ENCODE results near the gene GNL1.

GNL1 gene

DNA sequence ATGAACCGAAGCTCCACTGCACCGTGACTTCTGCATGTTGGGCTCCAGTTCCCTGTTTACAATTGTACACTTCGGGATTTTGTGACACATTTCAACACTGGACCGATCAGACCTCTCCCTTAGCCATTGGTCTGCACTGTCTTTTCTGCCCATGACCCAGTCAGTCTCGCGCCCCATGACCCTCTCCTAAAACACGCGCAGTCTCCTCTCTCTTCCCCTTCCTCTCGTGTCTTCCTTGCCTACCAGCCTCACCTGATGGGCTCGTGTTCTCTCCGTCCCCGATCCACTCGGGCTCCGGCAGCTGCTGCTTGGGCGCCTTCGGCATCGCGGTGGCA is 14.4 kb upstream of the GNL1 start:
- DNase-seq (ENCODE audit: low read depth in 1 of 2, low spot score in 1 of 2) = no peak

- no peak for DNase-seq (ENCODE audit: low read depth in 1 of 2, low spot score in 1 of 2)
These were observed 14.0 kb upstream of the GNL1 start for GRCh38 chr6:30570263-30570662.

DNA sequence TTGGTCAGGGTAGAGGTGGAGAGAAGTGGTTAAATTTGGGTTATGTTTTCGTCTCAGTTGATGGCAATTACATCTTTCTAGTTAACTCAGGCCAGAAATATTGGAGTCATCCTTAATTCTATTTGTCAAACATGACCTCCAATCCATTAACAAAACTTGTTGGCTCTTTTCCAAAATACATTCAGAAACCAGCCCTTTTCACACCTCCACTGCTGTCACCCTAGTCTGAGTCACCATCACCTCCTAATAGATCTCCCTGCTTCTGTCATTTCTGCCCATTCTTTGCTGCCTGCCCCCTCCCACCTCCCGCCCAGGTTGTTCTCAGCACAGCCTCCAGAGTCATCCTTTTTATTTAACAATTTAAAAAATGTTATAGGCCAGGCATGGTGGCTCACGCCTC is 12.0 kb upstream of the GNL1 start:
- peak in 1 of 2 donors; percentile 9 for DNase-seq (ENCODE audit: low read depth in 1 of 2, low spot score in 1 of 2)

- no peak for DNase-seq (ENCODE audit: low read depth in 1 of 2, low spot score in 1 of 2)
These were observed 9.5 kb upstream of the GNL1 start for GRCh38 chr6:30565772-30566171.

- no peak for DNase-seq (ENCODE audit: low read depth in 1 of 2, low spot score in 1 of 2)
These were observed 7.8 kb upstream of the GNL1 start for GRCh38 chr6:30564114-30564513.

DNA sequence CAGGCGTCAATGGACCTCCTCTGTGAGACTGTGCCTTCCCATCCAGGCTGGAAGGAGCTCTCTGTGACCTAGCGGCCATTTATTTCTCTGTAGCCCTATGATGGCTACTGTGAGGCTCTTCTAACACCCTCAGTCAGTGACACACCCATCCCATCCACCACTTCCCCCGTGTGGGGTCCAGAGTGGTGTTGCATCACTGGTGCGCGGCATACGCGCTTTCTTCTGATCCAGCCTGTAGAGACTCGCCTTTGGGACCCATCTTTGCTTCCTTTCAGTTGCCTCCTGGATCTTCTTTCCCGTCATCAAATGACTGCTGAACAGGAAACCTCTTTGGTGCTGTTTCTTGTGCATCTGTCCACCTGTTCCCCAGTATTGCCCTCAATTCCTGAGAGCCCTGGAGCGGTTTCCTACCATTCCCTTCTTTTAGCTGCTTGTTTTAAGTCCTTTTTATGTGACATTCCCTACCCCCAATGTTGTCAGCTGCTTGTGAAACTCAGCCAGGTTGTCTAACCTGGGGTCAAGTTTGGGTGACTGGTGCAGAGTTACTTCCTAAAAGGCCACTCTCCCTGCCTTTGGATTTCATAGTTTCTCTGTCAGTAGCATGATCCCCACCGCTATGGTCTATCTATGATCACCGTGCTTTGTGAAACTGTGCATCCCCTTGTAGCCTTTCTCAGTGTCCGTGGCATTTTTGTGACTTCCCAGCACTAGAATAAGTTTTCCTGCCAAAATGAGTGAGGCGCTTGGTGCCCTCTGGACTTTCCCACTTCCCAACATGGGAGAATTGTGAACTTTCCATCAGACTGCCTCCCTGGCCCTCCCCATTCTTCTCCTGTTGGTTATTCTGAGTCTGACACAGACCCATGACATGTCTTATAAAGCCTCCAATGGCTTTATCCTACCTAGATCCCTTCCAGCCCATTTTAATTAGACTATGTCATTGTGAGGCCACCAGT is 6.5 kb upstream of the GNL1 start:
- DNase-seq (ENCODE audit: low read depth in 1 of 2, low spot score in 1 of 2) = no peak

GRCh38 chr6:30560930-30561329 is 4.6 kb upstream of the GNL1 start:
- no peak for DNase-seq (ENCODE audit: low read depth in 1 of 2, low spot score in 1 of 2)

DNA sequence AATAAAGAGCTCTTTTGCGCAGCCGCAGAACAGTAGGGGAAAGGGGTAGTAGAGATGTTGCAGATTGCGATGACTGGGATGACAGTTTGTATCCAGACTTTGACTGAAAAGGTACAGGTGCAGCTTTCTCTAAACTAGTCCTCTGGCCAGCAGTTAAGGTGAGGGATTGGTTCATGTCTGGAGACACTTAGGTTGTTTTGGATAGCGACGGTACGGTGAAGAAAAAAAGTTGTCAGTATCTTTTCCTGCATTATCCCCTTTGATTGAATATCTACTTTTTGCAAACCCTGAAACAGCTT is 1.3 kb upstream of the GNL1 start:
- DNase-seq (ENCODE audit: low read depth in 1 of 2, low spot score in 1 of 2) = no peak

- peak; percentile 71 to 75 for DNase-seq (ENCODE audit: low read depth in 1 of 2, low spot score in 1 of 2)
These were observed 805 bp upstream of the GNL1 start, which contains the start of gene PRR3 for GRCh38 chr6:30556906-30557682. Gene PRR3, plus strand, starts transcription at chr6:30557295. Its CDS starts 50 bp downstream, at chr6:30557345.

DNA sequence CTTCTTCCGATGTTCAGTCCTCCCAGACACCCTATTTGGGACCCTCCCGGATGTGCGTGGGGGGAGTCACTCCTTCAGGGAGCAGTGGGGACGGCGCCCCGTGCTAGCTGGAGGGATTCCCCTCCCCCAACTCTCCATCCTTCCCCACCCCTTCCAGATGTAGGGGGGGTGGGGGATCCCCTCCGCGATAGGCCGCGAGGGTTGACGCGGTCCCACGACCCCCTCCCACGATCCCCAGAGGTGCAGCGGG is 548 bp downstream of the GNL1 start:
- no peak for DNase-seq (ENCODE audit: low read depth in 1 of 2, low spot score in 1 of 2)

GRCh38 chr6:30554962-30555815 is 1.1 kb downstream of the GNL1 start:
- DNase-seq (ENCODE audit: low read depth in 1 of 2, low spot score in 1 of 2) = no peak

DNA sequence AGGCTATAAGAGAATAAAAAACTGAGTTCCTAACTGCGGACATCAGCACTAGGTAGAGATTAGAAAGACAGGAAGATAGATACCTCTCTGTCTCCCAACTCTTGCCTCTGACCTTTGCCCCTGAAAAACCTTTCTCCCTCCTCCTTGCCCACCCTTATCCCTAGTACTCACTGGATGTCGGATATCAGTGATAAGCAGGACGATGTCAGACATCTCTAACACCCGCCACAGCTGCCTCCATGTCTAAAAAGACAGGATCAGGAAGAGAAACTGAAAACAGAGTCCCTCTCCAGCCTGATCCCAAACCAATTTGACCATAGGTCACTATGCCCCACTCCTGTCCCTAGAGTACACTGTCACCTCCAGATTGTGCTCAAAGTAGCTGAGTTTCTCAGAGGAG is 1.9 kb downstream of the GNL1 start:
- no peak for DNase-seq (ENCODE audit: low read depth in 1 of 2, low spot score in 1 of 2)

- DNase-seq (ENCODE audit: low read depth in 1 of 2, low spot score in 1 of 2) = no peak
These were observed 7.9 kb downstream of the GNL1 start for GRCh38 chr6:30548375-30548774.

GRCh38 chr6:30547454-30547853 is 8.8 kb downstream of the GNL1 start:
- DNase-seq (ENCODE audit: low read depth in 1 of 2, low spot score in 1 of 2) = no peak

- no peak for DNase-seq (ENCODE audit: low read depth in 1 of 2, low spot score in 1 of 2)
These were observed 11.5 kb downstream of the GNL1 start for GRCh38 chr6:30544666-30545272.

GRCh38 chr6:30543821-30544220 is 12.5 kb downstream of the GNL1 start:
- no peak for DNase-seq (ENCODE audit: low read depth in 1 of 2, low spot score in 1 of 2)

GRCh38 chr6:30542915-30543314 is 13.4 kb downstream of the GNL1 start:
- no peak for DNase-seq (ENCODE audit: low read depth in 1 of 2, low spot score in 1 of 2)

DNA sequence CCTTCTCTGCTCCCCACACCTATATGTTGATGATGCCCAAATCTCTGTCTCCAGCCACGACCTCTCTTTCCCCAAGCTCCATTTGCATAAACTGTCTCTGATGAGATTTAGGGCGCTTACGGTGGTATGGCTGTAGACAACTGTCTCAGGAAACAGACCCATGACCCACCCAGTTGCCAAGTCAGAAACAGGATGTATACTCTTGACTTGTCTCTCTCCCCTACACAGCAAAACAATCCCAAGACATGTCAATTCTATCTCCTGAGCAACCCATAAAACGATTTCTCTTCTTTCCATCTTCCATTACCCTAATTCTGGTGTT is 13.9 kb downstream of the GNL1 start:
- no peak for DNase-seq (ENCODE audit: low read depth in 1 of 2, low spot score in 1 of 2)

DNA sequence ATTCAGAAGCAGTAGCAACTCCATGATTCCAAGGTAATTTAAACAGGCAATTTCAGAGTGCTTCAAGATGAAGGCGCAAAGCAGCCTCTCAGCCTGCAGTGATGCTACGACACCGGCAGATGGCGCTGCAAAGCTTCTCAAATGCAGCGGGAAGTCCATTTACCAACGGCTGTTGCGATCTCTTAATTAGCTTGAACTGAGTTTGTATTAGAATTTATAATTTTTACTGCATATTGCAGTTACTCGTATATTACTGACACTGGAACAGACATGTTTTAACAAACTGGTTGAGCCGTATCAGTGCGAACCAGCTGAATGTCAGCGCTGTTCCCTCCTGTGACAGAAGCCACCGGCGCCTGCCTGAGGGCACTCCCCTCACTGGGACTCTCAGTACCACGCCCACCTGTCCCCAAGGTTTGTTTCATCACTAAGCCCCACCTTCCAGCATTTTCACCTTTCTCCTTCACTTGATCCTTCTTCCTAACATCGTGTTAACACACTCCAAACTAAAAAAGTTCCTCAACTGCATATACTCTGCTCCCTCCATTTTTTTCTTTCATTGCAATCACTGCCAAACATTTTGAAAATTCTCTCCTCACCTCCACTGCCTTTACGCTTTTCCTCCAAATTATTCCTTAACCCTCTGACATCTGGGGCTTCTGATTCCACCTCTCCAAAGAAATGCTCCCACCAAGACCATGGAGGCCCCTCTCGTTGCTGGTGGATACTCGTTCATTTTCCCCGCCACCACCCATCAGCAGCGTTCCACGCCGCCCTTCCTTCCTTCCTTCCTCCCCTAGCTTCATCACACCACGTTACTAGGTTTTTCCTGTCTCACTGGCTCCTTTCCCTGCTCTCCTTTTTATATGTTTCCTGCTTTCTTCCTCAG is 14.5 kb downstream of the GNL1 start:
- peak; percentile 68 to 70 for DNase-seq (ENCODE audit: low read depth in 1 of 2, low spot score in 1 of 2)

GRCh38 chr6:30537931-30538330 is 18.4 kb downstream of the GNL1 start:
- no peak for DNase-seq (ENCODE audit: low read depth in 1 of 2, low spot score in 1 of 2)

All from activated T-helper 1 cell treated with anti-CD3 and anti-CD28 coated beads, Interleukin-2, amount 50 U/mL, for 16 hours (primary cell).